A673 (cell line): Measurements from ENCODE around the gene ITCH. TPM values are rescaled to one million over a fixed set of nuclear protein-coding genes. Genes with fewer than 3 reads are reported as not detected.

Experiments
- BruUV-seq: library from RNA; stranded (reverse); fragments of 400-500 nt; replicated peaks from 2 replicates; lab custom pipeline; 2021; lab: Mats Ljungman, UMichigan
- CTCF ChIA-PET: fragments of 300-600 bp; sonication (Branson Sonifier 250); formaldehyde crosslinking; loops from one replicate; lab custom pipeline; 2022; ENCODE audit warnings: antibody characterized with exemption; lab: Charles Lee
- POLR2A ChIA-PET: fragments of 300-600 bp; sonication (Branson Sonifier 250); formaldehyde crosslinking; loops from one replicate; lab custom pipeline; 2022; ENCODE audit warnings: antibody characterized with exemption; ENCODE audit not compliant: low non-redundant PET; lab: Charles Lee
- DNase-seq: peaks from one replicate; pipeline ENCODE4 v3.0.0-alpha.2; 2015; ENCODE audit warnings: low spot score
- H3K27ac ChIP-seq: fragments of 200-600 bp; sonication (generic); 2 replicates; pipeline ENCODE4 v1.5.1; 2016; ENCODE audit warnings: mixed run types, low read depth, mild to moderate bottlenecking, mixed read lengths, antibody characterized with exemption, low read length; ENCODE audit not compliant: poor library complexity, severe bottlenecking
- H3K27me3 ChIP-seq: fragments of 200-600 bp; sonication (generic); replicated peaks from 2 replicates; pipeline ENCODE4 v1.6.1; 2017; ENCODE audit warnings: mixed run types, low read depth, mild to moderate bottlenecking, mixed read lengths, antibody characterized with exemption, low read length; ENCODE audit not compliant: insufficient read depth, poor library complexity
- H3K36me3 ChIP-seq: fragments of 200-600 bp; sonication (generic); 2 replicates; pipeline ENCODE4 v1.6.1; 2016; ENCODE audit warnings: mixed run types, mild to moderate bottlenecking, mixed read lengths, antibody characterized with exemption, low read length; ENCODE audit not compliant: insufficient read depth, poor library complexity, severe bottlenecking
- H3K4me1 ChIP-seq: fragments of 200-600 bp; sonication (generic); 2 replicates; pipeline ENCODE4 v1.6.1; 2017; ENCODE audit warnings: mixed run types, mild to moderate bottlenecking, mixed read lengths, antibody characterized with exemption, low read length; ENCODE audit not compliant: insufficient read depth, poor library complexity, severe bottlenecking
- H3K4me3 ChIP-seq: fragments of 200-600 bp; sonication (generic); 2 replicates; pipeline ENCODE4 v1.5.1; 2016; ENCODE audit warnings: low read depth, mixed run types, mild to moderate bottlenecking, mixed read lengths, low read length; ENCODE audit not compliant: poor library complexity, severe bottlenecking
- H3K9me3 ChIP-seq: fragments of 200-600 bp; sonication (generic); 2 replicates; pipeline ENCODE4 v1.6.1; 2016; ENCODE audit warnings: mixed run types, low read depth, mild to moderate bottlenecking, mixed read lengths, antibody characterized with exemption, low read length; ENCODE audit not compliant: poor library complexity, severe bottlenecking
- CTCF ChIP-seq: fragments of 300-800, 200-600 bp; sonication (generic); conservative IDR thresholded peaks from 2 replicates; pipeline ENCODE4 v1.5.1; 2017; ENCODE audit warnings: low read depth, mild to moderate bottlenecking, antibody characterized with exemption, low read length, moderate library complexity, mixed read lengths
- EZH2 ChIP-seq: fragments of 200-600 bp; sonication (generic); IDR thresholded peaks from 2 replicates; pipeline ENCODE4 v1.6.1; 2017; ENCODE audit warnings: borderline replicate concordance, low read depth, mild to moderate bottlenecking, mixed read lengths, antibody characterized with exemption, low read length; ENCODE audit not compliant: poor library complexity, severe bottlenecking
- intact Hi-C: fragments of 100-400 bp; cut with micrococcal nuclease; formaldehyde crosslinking; loops from one replicate; pipeline ENCODE4 v1.10.0; 2022; ENCODE audit not compliant: unreplicated experiment
- microRNA-seq: library from miRNA; unstranded; fragments of <30 nt; microRNA quantifications from one replicate; pipeline ENCODE4 v1.2.0, GENCODE V29; 2021
- total RNA-seq: library from RNA; stranded (reverse); gene quantifications from 2 replicates; pipeline ENCODE4 v1.2.3, GENCODE V29; 2021

ITCH gene
- total RNA-seq, 1 experiment from 2014 or later: 56.2 TPM

GRCh38 chr20:34560141-34560523 lies 197.1 kb downstream of the ITCH start:
- H3K4me3 ChIP-seq: no peak overlapping the region
- no TSS peak for BruUV-seq
- POLR2A ChIA-PET: no interaction called here
- no peaks in the 10 kb centered on the region for H3K36me3 ChIP-seq
- no peaks in the 10 kb centered on the region for H3K27me3 ChIP-seq
- no peaks in the 10 kb centered on the region for H3K9me3 ChIP-seq
- no peak for TF ChIP-seq EZH2
- TF ChIP-seq CTCF: no peak
- intact Hi-C loops: no loop called here
- H3K27ac ChIP-seq: no peak overlapping the region
- no peaks in the 10 kb centered on the region for H3K4me1 ChIP-seq
- CTCF ChIA-PET: no interaction called here
- DNase-seq: no peak

- Histone ChIP-seq H3K27ac (no peak overlapping the region), H3K4me1 (no peaks in the 10 kb centered on the region), H3K9me3 (no peaks in the 10 kb centered on the region), H3K4me3 (no peak overlapping the region), H3K36me3 (no peaks in the 10 kb centered on the region), H3K27me3 (no peaks in the 10 kb centered on the region)
- BruUV-seq: no TSS peak
- intact Hi-C loops: no loop called here
- no peak for DNase-seq
- TF ChIP-seq EZH2: no peak
- TF ChIP-seq CTCF: no peak
- CTCF ChIA-PET: no interaction called here
- POLR2A ChIA-PET: no interaction called here
Measured at GRCh38 chr20:34560614-34561013, 197.5 kb downstream of the ITCH start.

Small RNA genes lying within 50 kb of the gene (microRNA-seq; reads per million reads assigned to microRNA genes)
- not detected for gene MIR644A

Other genes with a start within 250 kb of the ITCH start
- 0.74 TPM in 1 of 2 replicates, not detected in the other for gene ASIP, start 121.8 kb upstream of the ITCH start, total RNA-seq
- gene AHCY, start 59.9 kb upstream of the ITCH start, total RNA-seq: 284 and 292 TPM in 2 replicates
- gene DYNLRB1, start 153.1 kb downstream of the ITCH start, total RNA-seq: 142 and 144 TPM in 2 replicates
- gene MAP1LC3A, start 195.4 kb downstream of the ITCH start, total RNA-seq: 16.4 and 16.9 TPM in 2 replicates